ENCODE results near the gene LAIR1.
"Not testable (repeated sequence)": the region's sequence is repeated elsewhere in the genome, so short reads cannot be mapped to it uniquely, and the experiment has no call there.

DNA sequence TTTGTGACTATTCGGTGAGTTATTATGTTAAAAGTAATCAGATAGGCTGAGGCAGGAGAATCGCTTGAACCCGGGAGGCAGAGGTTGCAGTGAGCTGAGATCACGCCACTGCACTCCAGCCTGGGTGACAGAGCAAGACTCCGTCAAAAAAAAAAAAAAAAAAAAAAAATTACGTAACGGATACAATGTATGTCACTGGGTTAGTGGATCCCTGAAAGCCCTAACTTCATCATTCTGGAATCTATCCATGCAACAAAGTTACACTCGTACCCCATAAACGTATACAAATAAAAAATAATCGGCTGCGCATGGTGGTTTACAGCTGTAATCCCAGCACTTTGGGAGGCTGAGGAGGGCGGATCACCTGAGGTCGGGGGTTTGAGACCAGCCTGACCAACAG lies 17.3 kb upstream of the LAIR1 start:
- not testable (repeated sequence) for TF ChIP-seq CTCF (IDR thresholded peaks at IDR 0.05); ZFX (IDR thresholded peaks at IDR 0.05; ENCODE audit: borderline replicate concordance)
